ENCODE measurements around the gene GABARAP.

- TF ChIP-seq, protein P1, sequence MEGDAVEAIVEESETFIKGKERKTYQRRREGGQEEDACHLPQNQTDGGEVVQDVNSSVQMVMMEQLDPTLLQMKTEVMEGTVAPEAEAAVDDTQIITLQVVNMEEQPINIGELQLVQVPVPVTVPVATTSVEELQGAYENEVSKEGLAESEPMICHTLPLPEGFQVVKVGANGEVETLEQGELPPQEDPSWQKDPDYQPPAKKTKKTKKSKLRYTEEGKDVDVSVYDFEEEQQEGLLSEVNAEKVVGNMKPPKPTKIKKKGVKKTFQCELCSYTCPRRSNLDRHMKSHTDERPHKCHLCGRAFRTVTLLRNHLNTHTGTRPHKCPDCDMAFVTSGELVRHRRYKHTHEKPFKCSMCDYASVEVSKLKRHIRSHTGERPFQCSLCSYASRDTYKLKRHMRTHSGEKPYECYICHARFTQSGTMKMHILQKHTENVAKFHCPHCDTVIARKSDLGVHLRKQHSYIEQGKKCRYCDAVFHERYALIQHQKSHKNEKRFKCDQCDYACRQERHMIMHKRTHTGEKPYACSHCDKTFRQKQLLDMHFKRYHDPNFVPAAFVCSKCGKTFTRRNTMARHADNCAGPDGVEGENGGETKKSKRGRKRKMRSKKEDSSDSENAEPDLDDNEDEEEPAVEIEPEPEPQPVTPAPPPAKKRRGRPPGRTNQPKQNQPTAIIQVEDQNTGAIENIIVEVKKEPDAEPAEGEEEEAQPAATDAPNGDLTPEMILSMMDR (optimal IDR thresholded peaks at IDR 0.05 in 1 of 3, IDR thresholded peaks at IDR 0.05 in 1 of 3, conservative IDR thresholded peaks at IDR 0.05 in 1 of 3; ENCODE audit: extremely low read depth in 1 of 3, insufficient read depth in 2 of 3, low read length in 3 of 3): no peak
- no peak for TF ChIP-seq EZH2 (IDR thresholded peaks at IDR 0.05; ENCODE audit: low read length)
Measured at GRCh38 chr17:7289256-7290032, 47.2 kb upstream of the GABARAP start.
